HG02885 (cell line): Measurements from ENCODE around the gene TLR9.

Experiments
- ATAC-seq: cut with Tn5 transposase; IDR thresholded peaks from one replicate; pipeline ENCODE4 v1.9.1; 2021; ENCODE audit warnings: mild to moderate bottlenecking; ENCODE audit not compliant: unreplicated experiment, poor library complexity

Gene TLR9

DNA sequence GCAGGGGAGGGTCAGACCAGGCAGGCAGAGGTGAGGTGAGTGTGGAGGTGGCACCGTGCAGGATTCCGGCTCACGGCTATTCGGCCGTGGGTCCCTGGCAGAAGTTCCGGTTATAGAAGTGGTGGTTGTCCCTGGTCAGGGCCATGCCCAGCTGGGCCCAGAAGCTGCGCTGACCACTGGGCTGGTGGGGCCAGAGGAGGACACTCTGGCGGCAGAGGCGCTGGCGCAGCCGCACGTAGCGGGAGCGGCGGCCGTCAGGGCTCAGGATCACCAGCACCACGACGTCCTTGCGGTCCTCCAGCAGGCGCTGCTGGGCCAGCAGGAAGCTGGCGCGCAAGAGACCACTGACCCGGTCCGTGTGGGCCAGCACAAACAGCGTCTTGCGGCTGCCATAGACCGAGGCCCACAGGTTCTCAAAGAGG, 4.3 kb downstream of the TLR9 start:
- ATAC-seq: no peak

DNA sequence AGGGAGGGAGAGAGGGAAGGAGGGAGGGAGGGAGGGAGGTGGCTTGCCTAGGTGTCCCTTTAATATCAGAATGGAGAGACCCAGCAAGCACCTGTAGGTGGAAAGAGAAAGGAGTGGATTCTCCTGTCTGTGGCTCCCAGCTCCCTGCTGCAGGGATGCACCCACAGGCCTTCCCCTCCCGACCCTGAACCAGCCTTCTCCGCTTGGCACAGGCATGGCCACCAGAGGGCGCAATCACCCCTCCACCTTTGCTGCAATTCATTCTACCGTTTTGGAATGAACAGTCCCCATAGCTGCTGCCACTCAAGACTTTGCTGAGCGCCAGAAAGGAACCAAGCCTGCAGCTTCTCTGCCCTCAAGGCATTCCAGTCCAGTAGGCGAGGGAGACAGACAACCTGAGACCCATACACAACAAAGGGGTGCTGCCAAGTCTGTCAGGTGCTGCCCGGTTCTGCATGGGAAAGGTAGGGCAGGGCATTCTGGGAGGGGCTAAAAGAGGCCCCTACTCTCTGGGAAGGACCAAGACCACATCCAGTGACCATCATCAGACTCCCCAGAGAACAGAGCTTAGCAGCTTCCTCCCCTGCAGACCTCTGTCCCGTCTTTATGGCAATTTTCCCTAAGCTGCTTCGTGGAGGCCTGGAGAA, 4.9 kb downstream of the TLR9 start:
- ATAC-seq: no peak

DNA sequence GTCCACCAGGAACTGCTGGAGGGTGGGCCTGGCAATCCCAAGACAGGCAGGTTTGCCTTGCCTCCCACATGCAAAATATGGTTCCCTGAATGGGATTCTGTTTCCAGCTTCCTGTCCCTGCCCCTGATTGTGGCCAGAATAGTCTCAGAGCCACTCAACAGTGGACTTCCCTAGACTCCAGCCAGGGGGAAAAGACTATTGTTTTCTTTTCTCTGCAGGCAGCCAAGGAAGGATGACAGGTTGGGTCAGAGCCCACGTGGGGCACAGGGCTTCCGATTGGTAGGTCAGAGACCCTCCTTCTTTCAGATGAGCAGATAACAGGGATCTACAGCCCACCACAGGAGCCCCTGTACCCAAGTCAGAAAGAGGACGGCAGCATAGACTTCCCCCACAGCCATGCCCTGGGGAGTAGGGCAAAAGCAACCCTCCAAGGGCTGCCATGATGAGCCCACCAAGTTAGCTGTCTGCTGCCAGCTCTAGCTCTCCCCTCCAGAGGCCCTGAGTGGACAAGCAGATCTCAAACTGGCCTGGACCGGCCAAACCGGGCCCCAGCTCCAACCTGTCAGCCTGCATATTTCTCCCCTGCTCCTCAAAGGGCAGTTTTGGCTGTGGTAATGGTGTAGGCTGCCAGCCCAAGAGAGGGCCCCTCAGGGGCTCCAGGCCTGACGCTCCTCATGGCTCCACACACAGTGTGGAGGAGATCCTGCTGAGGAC, 6.4 kb downstream of the TLR9 start:
- no peak for ATAC-seq

DNA sequence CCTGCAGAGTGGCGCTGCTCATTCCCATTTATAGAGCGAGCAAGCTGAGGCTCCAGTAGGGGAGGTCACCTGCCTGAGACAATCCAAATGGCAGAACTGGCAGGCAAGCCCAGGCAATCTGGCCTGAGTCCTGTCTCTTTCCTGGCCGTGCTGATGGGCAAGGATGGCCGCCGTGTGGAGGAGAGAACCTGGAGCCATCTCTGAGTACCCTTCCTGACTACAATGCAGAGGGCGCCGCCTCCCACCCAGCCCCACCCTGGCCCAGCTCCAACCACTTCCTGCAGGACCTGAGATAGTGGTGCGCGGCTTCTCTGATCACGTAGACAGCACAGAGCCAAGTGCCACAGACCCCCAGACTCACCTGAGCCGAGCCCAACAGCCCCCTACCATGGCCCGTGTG, 7.0 kb downstream of the TLR9 start:
- ATAC-seq: no peak

DNA sequence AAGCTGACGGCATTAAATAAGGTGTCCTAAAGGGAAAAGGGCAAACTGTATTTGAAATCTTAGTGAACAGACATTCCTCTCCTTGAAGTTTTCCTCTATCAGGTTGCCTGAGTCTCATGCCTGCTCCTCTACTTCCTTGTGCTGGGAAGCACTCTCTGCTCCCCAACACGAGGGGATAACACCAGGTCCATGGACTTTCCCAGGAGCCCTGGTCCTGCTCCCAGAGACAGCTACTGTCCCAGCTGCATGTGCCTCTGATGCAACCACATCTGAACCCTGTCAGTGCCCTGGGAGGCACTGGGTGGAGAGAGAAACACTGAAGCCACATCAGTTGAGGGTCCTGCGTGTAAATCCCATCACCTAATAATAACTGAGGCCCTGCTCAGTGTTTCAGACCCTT, 7.4 kb downstream of the TLR9 start:
- ATAC-seq: no peak

DNA sequence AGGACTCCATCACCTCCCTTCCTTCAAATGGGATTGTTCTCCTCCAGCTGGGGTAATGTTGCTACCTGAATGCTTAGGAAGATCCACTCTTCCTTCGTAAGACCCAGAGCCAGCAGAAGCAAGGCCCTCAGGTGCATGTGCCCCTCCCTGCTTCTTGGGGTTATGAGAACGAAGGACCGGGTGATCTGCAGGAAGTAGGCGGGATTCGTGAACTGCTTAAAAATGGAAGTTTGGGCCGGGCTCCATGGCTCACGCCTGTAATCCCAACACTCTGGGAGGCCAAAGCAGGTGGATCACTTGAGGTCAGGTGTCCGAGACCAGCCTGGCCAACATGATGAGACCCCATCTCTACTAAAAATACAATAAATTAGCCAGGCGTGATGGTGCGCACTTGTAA, 8.0 kb downstream of the TLR9 start:
- ATAC-seq: no peak

DNA sequence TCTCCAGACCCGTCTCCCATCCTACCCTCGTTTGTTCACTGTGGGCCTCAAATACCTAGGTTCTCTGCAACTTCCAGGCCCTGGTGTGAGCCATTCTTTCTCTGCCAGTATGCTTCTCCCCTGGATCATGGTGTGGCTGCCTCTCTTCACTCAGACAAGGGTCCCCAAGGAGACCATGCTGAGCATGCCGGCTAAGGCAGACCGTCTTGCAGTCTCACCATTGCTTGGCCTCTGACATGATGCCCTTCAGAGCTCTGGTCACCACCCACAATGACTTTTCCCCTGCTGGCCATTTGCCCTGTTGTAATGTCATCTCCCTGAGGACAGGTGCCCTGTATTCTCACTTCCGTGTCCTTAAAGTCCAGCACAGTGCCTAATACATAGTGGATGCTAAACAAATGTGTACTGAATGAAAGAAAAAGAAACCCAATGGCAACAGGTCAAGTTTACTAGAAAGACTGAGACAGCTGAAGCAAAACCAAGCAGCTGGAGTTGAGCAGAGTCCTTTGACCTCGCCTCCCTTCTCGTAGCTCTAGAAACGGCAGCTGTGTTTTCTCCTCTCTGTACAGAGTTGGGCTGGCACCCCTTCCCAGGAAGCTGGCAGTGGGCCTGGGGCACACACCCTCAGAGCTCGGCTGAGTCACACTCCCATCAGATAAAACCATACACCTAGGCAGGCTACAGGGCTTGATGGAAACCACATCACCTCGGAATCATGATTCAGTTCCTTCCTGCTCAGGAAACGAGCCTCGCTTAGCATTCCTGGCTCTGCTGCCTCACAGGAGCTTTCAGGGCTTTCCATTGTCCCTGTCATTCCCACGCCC, 8.6 kb downstream of the TLR9 start:
- ATAC-seq: no peak

DNA sequence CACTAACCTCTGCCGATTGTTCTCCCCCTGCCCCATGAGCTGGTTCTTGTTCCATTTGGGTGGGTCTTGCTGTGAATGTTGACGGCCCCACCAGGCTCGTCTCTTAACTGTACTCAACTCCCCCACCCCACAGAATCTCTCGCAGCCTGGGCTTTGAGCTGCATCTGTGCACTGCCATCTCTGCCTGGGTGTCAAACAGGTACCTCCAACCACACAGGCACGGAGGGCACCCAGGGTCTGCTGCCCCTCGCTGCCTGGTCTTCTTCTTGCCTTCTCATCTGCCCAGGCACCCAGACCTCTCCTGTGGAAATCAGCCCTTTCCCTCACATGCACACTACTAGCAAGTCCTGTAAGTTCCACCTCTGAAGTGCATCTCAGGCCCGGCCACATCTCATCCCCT, 10.1 kb downstream of the TLR9 start:
- no peak for ATAC-seq

DNA sequence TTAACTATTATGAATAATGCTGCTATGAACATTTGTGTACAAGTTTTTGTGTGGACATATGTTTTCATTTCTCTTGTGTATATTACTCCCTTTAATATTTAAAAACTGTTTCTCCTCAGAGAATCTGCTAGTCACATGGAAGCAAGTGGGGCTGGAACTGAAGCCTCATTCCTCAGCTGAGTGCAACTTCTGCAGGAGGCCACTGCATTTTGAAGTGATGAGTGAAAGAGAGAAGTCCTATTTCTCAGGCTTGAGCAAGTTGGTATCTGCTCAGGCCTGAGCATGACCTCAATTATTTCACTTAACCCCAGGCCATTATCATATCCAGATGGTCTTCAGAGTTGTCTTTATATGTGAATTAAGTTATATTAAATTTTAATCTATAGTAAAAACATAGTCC, 11.5 kb downstream of the TLR9 start:
- no peak for ATAC-seq

DNA sequence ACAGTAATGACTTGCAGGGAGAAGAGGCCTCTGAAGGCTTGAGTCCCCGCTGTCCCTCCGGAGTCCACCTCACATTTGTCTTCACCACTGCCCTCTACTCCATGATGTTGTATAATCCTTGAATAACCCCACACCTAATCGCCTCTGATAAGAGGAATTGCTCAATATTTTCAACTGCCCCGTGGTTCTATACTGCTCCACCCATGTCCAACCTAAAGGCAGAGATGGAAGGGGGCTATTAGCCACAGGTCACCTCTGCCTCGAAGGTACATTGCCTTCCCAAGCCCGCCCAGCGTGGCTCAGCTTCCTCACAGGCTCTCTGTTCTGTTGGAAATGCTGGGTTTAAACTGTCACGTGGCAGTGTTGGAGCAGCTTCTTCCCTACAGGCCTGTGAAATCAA, 12.4 kb downstream of the TLR9 start:
- ATAC-seq: no peak

DNA sequence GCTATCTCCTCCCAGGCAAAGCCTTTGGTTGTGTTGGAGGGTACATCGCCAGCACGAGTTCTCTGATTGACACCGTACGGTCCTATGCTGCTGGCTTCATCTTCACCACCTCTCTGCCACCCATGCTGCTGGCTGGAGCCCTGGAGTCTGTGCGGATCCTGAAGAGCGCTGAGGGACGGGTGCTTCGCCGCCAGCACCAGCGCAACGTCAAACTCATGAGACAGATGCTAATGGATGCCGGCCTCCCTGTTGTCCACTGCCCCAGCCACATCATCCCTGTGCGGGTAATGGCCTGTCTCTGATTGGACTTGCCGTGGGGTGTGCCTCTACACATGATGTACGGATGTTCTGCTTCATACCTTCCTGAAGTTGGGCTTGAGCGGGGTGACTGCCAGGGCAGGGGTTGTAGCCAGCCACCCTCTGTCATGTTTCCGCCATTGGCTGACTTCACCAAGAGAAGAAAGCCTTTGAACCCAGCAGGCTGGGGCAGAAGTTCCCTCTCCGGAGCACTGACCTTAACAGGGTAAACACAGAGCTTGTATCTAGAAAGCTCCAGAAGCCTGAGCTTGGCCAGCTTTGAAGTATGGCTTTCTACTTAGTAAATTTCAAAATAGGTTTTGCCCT, 14.1 kb downstream of the TLR9 start:
- ATAC-seq: no peak

DNA sequence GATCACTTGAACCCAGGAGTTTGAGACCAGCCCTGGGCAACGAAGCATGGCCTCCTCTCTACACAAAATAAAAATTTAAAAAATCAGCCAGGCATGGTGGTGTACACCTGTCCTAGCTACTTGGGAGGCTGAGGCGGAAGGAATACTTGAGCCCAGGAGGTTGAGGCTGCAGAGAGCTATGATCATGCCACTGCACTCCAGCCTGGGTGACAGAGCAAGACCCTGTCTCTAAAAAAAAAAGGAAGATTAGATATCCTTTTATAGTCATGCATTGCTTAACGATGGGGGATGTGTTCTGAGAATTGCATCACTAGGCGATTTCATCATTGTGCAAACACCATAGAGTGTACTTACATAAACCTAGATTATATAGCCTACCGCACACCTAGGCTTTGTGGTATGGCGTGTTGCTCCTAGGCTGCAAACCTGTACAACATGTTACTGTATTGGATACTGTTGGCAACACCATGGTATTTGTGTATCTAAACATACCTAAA, 14.8 kb downstream of the TLR9 start:
- ATAC-seq: no peak

DNA sequence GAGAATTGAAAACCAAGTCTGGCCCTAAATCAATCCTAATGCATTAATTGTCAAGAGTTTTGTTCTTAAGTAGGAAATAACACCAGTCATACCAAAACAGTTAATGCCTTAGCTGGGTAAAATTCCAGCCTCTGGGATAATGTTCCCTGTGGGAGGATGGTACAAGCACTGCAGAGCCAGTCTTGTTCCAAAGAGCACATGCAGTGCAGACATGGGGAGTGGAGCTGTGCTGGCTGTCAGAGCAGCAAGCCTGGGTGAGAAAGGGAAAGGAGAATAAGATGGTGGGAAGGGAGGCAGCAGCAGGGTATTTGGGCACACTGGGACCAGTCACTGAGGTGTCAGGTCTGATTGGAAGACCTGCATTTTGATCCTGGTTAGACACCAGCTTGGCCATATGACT, 15.4 kb downstream of the TLR9 start:
- ATAC-seq: no peak

DNA sequence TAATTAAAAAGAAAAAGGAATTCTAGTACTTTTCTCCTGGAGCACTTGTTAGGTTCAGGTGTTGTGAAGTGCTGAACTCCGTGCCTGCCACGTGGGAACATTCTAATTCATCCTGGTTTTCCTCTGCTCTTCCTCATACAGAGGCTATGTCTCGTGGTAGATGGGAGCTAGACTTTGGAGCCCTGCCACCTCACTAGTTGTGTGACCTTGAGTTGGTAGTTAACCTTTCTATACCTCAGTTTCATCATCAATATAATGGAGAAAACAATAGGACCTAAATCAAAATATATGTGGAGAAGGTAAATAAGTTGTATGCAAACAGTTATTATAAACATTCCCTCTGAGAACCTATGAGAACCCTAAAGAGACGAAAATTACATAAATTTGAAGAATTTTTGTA, 16.9 kb downstream of the TLR9 start:
- no peak for ATAC-seq

DNA sequence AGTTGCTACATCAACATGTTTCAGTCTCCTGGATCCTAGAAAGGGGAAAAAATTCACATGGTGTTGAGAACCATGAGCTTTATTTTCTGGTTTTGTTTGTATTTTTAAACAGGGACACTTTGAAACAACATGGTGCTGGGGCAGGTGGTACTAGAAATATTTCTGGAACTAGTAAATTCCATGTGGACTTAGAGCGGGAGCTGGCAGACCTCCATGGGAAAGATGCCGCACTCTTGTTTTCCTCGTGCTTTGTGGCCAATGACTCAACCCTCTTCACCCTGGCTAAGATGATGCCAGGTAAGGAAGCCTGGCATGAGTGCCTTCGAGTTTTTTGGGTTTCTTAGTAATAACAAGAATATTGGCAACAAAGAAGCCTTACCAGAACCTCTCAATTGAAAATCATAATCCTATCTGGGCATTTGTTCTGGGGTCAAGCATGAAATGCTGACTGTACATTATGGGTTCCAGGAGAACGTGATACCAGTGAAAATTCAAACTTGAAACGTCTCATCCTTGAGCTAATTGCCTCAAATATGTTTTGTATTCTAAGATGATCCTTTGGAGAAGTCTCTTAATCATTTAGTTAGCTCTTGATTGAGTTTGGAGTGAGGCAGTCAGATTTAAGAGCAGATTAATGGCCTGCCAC, 19.6 kb downstream of the TLR9 start:
- no peak for ATAC-seq

DNA sequence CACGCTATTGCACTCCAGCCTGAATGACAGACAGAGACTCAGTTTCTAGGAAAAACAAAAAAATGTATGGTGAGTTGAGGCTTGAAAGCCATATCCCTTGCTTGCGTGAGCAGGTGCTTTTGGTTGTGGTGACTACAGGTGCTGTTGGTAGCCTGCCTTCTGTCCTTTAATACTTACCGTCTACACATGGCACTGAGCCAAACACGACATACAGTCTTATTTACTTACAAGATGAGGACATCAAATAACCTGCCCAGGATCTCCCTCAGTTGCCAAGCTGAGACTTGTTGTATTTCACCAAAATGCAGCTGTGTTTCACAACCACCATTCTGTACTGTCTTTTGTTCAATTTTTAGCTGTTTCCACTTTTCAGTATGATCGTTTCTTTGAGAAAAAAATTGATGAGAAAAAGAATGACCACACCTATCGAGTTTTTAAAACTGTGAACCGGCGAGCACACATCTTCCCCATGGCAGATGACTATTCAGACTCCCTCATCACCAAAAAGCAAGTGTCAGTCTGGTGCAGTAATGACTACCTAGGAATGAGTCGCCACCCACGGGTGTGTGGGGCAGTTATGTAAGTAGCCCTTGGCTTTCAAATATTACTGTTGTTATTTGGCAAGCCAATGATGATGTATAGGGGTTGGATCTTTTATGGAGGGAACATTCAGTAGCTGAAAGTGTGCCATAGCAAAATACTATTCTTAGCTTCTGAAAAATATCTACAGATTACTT, 20.9 kb downstream of the TLR9 start:
- ATAC-seq: no peak

DNA sequence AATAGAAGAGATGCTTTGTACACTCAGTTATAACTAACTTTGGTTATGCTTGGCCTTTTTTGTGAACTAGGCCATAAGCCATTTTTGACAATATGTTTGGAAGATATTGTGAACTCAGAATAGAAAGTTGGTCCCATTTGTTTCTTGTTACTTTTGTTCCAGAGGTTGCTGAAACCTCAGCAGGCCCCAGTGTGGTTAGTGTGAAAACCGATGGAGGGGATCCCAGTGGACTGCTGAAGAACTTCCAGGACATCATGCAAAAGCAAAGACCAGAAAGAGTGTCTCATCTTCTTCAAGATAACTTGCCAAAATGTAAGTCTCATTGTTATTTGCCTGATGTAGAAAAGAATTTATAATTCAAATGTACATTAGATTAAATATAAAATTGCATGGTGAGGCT, 21.7 kb downstream of the TLR9 start:
- no peak for ATAC-seq

DNA sequence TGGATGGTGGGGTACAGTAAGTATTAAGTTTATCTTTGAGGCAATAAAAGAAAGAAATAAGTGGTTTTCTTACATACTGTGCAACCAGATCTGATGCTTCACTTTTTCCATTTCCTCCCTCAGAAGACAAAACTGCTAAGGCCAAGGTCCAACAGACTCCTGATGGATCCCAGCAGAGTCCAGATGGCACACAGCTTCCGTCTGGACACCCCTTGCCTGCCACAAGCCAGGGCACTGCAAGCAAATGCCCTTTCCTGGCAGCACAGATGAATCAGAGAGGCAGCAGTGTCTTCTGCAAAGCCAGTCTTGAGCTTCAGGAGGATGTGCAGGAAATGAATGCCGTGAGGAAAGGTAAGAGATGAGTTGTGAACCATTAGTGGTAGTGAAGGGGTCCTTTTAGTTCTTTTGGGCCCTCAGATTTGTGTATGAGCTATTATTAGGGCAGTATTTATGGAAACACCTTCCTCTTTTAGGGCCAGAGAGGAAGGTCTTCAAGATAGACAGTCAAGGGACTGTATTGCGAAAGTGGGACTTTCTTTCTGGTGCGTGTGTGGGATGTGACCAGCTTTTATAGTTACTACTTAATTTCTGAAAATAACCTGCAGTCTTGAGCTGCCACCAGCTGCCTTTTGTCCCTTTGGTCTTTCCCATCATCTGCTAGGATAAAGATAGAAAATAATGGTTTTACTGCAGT, 22.9 kb downstream of the TLR9 start:
- no peak for ATAC-seq
